Islet precursor cell (in vitro differentiated cells): Measurements from ENCODE around the gene GABRR2.

Experiments used
- DNase-seq: peaks from one replicate; pipeline ENCODE4 v3.0.0-alpha.2; 2018

The GABRR2 gene

DNA sequence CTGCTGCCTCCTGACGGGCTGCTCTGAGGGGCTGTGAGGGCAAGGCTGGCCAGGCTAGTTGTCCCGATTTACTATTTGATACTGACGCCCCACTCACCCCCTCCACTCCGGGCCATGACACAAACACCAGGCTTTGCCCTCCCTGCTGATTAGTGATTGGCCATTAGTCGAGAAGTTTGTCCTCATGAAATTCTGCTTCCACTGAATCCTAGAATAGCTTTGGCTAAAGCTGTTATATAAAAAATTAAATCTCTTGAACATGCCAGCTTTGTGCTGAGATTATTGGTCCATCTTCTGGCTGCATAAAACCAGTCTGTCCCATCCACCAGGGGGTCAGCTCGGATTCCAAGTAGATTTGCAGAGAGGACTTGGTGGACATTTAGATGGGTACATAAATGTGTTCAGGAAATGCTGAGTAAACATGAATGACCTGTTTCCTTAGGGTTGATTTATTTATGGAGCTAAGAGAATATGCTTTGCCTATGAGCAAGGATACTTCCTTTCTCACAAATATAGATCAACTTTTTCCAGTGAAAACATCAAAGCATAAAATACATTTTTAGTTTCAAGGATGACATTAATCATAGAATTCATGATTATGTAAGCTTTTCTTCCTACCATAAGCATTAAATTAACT is at the start of gene GABRR2:
TSS of gene GABRR2 (minus strand) at position 51 of the 637 bp plus-strand sequence. CDS start 134 bp downstream, outside the sequence.
- no peak for DNase-seq

DNA sequence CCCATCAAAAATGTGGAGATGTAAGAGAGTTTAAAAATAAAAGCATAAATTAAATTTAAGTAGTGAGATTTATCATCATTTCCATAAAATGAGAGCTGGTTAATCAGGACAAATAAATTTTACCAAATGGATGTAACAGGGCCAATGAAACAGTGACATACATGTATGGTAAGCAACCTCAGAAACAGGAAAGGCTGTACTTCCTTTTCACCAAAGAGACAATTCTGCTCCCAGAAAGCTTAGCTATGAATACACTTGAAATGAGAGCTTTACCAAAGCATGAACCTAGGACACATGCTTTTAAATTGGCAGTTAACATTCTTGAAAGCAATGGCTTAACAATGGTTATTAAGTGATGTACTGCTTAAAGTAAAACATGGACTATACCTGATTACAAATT is 49.5 kb upstream of the GABRR2 start:
- DNase-seq = no peak

DNA sequence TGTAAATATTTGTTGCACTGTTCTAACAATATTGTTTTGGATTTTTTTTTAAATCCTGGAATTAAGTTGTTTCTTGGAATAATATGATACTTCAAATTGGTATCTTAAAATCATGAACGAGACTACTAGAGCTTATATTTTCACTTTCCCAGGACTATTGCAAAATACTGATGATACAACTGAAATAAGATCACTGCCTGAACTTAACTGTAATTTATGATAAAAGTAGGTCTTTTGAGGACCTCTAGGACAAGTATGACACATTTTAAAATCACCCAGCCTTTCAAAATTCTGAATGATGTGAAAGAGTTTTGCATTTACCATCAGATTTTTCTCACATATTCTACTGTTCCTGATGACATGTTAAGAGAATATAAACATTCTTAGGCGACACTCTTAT is 46.1 kb upstream of the GABRR2 start:
- no peak for DNase-seq

DNA sequence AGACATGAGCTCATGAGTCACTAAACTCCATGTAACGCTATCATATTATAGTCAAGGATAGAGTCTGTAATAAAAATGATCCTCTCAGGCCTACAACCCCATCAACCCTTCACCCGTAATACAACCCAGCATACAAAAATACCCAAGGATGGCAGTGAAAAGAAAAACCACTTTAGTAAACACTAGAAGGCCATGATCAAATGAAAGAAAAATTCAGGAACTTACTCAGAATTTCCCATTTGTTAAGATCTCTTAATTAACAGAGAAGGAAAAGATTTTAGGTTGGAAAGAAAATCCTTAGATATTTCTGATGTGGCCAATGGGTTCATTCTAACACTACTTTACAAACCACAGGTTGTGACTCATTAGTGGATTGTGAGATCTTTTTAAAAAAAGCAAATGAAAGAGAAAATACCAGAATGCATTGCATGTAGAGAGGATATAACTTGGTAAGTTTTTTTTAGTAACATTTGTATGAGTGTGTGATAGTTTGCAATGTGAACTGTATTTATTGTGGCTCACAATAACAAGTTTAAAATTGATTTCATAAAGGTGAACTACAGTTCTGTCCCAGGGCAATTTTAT is 45.4 kb upstream of the GABRR2 start:
- DNase-seq = no peak

DNA sequence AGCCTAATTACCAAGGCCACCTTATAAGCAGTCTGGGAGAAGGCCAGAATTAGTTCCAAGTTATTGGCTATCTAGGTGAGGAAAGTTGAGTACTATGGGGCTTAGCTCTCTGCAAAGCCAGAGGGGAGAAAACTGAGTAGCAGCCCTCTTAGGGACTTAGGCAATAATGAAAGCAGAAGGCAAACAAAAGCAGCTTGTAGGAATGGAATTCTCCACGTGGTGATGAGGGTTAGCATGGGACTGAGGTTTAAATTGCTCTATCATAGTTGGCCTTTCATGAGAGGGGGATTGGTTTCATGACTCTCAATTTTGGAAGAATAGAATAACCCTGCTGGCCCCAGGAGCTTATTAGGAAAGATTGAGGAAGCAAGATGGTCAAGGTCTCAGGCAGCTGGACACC is 44.5 kb upstream of the GABRR2 start:
- no peak for DNase-seq

DNA sequence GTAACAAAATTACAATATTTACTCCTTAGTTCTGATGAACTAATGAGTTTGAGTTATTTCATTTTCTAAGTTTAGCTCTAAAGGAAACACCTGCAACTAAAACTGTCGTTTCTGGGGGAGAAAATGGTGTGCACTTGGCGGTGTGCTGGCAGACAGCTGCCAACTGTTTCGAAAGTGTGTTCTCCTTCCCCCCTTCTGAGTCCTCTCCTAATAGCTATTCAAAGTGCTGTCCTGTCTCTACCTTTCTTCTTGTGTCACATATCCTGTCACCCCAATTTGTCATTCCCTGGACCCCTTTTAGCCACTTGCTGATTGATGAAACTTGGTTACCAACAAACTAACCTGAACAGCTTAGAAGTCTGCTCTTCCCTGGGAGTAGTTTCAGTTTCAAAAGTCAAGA is 42.3 kb upstream of the GABRR2 start:
- DNase-seq = no peak

DNA sequence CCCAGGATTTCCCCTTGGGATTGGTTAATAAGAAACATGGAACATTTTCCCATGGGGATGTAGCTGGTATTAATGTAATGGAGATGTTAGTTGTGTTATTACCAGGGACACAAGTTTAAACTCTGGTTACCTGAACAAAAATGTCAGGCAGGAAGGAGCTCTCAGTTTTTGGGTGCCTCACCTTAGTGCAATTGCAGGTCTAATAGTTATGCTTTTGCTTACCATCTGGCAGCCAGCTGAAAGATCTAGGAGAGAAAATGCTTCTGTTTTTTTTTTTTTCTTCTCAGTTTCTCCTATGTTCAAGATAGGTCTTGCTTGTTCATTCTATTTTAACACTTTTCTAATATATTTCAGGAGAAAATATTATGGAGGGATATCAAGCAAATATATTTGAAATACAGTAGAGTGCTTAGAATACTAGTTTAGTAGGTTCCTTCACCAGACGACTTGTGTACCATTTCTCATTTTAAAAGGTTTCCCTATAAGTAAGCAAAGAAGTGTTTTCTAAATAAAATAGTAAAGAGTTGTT is 41.6 kb upstream of the GABRR2 start:
- no peak for DNase-seq

DNA sequence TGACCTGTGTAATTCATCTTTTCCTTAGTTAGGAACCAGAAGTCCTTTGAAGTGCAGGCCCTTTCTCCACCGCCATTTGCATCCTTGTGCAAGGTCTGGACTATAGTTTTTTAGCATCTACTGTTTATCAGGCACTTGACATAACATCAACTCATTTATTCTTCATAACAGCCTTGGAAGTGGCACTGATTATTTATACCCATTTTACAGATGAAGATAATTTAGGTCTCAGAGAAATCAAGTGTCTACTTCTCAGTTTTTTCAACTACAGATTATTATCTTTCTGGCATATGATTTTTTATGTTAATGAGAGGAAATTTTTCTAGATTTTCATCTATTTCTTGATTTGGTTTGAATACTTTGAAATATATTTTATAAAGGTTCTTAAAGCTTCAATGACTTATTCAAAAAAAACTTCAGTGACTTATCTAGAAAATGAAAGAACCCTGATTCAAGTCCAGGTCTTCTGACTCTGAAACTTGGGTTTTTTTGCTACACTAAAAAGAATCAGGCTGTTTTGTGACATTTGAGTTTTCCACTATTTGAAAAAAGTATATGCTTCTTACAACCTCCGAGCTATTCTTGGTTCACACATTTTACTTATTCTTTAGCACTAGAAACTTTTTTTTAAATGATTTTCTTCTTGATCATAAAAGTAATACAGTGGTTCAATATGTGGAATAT is 40.6 kb upstream of the GABRR2 start:
- DNase-seq = no peak

DNA sequence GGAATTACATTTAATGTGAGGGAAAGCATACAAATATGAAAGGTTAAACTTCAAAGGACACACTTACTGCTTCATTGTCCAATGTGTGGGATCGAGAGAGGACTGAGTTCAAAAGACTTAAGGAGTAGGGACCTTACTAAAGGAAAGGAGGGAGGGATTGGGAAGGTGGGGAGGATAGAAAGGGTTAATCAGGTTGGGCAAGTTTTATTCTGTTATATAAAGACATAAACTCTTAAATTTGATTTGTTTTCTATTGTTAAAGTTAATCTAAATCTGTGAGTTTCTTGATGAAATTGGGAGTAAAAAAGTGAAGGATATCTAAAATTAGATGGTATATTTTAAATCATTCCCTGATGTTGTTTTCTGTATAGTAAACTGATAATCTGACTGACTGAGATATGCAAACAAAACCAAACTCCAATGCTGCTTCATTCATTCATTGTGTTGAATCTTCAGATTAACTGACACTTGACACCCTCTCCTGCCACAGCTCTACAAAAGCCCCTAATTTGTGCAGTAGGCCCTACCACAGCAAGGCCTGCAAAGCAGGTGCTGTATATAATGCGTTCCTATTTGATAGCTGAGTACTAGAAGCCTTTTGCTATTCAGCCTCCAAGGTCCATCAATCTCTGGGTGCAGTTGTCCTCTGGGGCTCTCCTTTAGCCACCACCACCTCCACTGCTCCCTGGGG is 38.7 kb upstream of the GABRR2 start:
- DNase-seq = no peak

DNA sequence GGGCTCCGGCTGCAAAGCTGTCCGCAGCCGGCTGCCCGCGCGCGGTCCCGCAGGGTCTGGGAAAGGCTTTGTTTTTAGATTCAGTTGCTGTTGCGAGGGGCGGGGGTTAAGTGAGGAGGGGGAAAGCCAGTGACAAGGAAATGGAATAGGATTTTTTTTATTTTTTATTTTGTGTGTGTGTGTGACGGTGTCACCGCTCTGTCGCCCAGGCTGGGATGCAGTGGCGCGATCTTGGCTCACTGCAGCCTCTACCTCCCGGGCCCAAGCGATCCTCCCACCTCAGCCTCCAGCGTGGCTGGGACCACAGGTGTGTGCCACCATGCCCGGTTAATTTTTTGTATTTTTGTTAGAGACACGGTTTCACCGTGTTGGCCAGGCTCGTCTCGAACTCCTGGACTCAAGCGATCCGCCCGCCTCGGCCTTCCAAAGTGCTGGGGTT is 38.0 kb upstream of the GABRR2 start:
- DNase-seq = no peak

DNA sequence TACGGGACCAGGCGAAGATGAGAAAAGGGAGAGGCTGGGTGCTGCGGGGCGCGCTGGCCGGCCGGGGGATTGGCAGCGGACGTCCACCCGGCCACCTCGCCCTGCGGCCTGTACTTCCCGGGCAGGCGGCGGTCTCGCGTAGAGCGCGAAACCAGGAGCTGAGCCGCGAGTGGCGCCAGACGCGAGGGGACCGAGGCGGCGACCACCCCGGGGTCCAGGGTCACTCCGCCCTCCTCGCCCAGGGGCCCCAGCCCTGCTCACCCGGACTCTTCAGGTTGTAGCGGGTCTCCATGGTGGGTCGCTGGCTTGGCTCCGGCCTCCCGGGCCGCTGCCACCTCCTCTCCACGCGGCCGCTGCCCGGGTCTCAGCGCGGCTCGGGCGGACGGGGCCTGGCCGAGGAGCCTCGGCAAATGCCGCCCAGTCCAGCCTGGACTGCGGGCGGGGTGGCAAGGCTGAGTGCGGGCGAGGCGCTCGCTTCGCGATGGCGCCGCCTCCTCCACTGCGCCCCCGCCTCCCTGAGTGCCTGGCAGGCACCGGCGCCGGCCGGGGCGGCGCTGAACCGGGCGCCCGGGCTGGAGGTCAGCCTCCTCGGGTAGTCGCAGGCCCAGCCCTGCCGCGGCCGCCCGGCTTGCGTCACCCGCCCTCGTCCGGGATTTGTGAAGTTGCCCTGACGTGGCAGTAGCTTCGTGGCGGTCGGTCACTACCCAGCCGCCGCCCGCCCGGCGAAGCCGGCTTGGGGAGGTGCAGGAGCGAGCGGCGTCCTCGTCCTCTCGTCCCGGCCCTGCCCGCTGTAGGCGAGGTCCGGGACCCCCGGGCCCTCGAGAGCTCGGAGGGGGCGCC is 37.4 kb upstream of the GABRR2 start, which contains the start of gene UBE2J1:
TSS of gene UBE2J1 (minus strand) at position 445 of the 840 bp plus-strand sequence. CDS start at position 292, 153 bp downstream.
- peak; percentile 97 for DNase-seq

DNA sequence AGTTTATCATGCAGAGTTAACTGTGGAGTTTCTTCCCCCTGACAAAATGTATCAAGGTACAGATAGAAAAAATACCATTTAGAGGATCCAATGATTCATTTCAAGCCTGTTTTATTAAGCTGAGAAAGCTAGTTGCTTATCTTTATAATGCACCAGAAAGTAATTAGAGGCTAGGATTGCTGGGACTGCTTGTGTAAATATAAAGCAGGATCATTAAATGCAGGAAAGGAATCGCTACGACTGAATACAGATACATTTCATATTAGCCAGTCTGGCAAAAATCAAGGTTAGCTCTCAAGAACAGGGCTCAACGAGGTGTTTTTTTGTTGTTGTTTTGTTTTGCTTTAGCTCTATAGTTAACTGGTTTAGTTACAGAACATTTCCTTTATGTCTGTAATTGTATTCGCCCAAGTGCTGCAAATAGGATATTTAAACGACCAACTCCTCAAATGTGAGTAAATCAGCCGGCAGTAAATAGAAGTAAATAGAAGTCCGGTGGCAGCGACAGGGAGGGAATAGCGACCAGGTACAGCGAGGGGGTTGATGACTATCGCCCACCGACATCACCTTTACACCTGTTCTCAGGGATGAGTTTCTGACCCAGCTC is 36.7 kb upstream of the GABRR2 start:
- no peak for DNase-seq

DNA sequence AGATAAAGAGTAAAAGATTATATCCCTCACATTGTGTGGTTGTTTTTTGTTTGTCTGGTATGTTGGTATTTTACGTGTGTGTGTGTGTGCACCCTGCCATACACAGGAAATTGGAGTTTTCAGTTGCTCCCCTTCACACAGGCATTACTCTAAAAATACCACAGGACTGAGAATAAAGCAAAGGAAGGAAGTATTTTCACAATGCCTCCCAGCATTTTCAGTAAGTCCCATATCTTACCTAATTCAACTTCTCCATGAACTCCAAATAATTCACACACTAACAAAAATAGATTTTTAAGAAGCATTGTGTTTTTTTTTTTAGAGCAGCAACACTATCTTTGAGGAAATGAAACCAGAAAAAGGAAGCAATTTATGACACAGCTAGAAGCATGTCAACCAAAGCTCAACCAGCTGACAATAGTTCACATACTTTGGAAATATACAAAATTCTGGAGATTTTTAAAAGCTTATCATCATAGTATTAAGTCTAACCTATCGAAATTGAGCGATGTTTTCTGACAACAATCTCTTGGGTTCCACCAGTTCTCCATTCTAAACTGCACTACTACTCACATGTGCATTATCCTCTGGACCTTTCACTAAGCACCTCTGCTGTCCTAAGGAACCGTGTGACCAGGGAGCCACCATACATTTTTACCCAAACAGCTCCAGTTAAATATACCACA is 35.3 kb upstream of the GABRR2 start:
- no peak for DNase-seq

DNA sequence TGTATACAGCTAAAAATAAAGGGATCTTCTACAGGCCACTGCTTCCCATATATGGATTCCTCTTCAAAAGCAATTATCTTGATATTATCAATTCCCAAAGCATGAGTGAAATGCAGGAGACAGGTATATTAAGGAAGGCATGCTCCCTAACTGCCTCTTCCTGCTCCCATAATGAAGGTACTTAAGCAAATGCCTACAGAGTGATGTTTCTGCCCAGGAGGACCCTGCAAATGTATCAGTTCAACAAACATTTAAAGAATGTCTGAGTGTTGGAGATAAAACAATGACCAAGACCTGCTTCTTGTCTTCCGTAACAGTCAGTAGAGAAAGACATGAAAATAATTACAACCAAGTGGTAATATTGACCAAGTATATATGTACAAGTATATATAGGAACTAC is 33.3 kb upstream of the GABRR2 start:
- peak; percentile 77 for DNase-seq

DNA sequence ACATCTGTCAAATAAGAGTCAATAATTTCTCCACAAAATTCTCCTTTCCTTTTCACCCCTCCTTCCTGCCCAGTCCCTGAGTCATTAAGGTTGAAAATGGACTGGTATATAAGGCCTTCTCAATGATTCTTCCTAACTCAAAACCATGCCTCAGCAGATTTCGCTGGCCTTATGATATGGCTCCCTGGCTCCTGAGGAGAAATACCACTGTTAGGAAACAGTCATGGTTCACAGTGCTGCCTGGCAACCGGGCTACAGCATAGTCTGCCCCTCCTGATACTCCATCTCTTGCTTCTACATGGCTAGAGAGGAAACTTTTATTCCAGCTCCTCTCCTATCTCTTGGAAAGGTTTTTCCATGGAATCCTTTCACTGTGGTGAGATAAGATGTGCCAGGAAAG is 32.7 kb upstream of the GABRR2 start:
- peak; percentile 70 for DNase-seq

DNA sequence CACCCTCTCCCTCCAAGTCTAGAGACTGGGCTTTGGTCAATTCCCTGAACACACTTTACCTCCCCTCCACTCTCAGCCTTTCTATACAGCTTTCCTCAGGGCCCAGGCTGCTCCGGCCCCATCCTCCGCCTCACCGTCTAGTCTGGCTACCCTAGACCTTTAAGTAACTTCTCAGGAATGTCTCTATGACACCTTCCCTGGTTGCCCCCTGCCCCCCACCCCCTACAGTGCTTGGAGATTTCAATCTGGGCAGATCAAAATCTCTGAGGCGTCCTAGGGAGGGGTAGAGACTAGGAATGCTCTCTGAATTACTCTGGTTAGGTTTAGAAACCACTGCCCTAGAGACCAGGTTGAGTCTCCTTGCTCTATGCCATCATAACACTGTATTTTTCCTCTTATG is 31.3 kb upstream of the GABRR2 start:
- DNase-seq = peak; percentile 96

DNA sequence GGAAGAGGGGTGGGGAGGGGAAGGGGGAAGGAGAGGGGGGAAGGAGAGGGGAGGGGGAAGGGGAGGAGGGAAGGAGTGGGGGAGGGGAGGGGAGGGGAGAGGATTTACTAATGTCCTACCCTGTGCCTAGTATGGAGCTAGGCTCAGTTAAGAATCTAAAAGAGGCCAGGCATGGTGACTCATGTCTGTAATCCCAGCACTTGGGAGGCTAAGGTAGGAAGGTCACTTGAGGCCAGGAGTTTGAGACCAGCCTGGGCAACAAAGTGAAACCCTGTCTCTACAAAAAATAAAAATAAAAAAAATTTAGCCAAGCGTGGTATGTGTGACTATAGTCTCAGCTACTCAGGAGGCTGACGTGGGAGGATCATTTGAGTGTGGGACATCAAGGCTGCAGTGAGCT is 24.5 kb upstream of the GABRR2 start:
- DNase-seq = no peak

DNA sequence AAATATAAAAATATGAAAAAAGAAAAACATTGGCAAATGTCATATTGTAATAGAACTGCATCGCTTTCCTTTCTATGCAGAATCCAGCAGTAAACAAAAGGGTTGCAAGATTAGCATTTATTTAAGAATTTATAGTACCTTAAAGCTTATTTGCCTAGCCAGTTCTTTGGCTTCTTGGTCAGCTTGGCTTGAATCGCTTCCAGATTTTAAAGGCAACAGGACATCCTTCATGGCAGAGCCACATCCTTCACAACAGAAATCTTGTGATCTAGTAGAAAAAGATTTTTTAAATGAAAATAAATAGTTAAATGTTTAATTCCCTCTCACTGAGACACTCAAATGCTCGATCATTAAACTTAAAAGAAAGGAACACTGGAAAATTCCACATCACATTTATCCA is 20.1 kb upstream of the GABRR2 start:
- no peak for DNase-seq

DNA sequence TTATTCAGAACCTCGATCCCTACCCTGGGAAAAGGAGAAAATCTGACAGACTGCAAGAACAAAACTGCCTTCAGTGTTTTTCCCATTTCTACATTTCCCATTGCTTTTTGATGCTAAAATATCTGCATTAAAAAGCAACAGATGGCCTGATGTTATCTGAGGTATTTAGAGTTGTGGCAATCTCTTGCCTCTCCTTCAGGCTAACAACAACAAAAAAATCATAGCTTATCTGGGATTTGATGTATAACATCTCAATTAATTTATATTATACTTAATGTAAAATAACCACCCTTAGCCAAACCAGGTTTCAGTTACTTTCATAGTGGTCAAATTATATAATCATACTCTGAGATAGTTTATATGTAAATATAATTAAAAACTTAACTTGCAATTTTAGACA is 15.8 kb upstream of the GABRR2 start:
- DNase-seq = no peak

DNA sequence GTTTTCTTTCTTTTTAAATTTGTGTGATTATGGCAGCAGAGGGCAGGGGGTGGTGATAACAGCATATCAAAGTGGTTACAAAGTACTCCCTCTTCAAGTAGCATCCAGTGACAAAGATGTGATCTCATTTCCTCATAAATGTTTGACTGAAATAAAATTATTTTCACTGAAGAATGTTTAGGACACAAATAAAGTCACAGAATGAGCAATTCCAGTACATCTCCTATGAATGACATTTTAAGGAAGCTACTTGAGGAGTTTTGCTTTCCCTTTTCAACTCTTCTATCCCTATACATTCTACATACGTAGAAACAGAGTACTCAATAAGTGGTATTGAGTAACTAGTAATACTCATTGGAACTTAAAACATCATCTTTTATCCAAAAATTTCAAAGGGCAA is 13.9 kb upstream of the GABRR2 start:
- DNase-seq = no peak

DNA sequence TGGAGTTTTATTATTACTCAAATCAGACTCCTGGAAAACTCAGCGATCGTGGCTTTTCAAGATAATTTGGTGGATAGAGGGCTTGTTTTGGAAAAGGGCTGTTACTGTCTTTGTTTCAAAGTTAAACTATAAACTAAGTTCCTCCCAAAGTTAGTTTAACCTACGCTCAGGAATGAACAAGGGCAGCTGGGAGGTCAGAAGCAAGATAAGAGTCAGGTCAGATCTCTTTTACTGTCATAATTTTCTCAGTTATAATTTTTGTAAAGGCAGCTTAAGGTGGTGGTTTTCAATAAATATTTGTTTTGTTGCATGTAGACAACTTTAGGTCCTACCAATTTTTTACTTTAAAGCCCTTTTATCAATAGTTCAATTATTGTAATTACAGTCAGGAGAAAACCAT is 9.2 kb upstream of the GABRR2 start:
- DNase-seq = no peak
